Thoracic aorta (tissue), 2 donors: ENCODE measurements around the gene CRYBG2. TPM values are rescaled to one million over a fixed set of nuclear protein-coding genes. Genes with fewer than 3 reads are reported as not detected.

Experiments
- ATAC-seq: fragments of 150-250 bp; one replicate; pipeline ENCODE4 v1.8.0; 2017; ENCODE audit warnings: low read depth; ENCODE audit not compliant: insufficient number of reproducible peaks, low FRiP score
- DNase-seq: peaks from one replicate; pipeline ENCODE4 v3.0.0-alpha.2; 2020; ENCODE audit warnings: low spot score
- H3K27ac ChIP-seq, 2 donors: fragments of 200-600 bp; sonication (generic); 1 replicate in 1 of 2; 2 replicates in 1 of 2; pipeline ENCODE4 v1.5.1; 2016; ENCODE audit warnings: mild to moderate bottlenecking in 2 of 2, moderate library complexity in 2 of 2
- H3K27me3 ChIP-seq: fragments of 200-600 bp; sonication (generic); replicated peaks from 2 replicates; pipeline ENCODE4 v1.6.0; 2016; ENCODE audit warnings: mild to moderate bottlenecking; ENCODE audit not compliant: insufficient read depth
- H3K36me3 ChIP-seq: fragments of 200-600 bp; sonication (generic); one replicate; pipeline ENCODE4 v1.5.1; 2016
- H3K4me1 ChIP-seq, 2 donors: fragments of 200-600 bp; sonication (generic); 1 replicate in 1 of 2; 2 replicates in 1 of 2; pipeline versions ENCODE4 v1.5.1 to v1.6.0; 2016; ENCODE audit warnings: low read depth in 2 of 2, mild to moderate bottlenecking in 1 of 2; ENCODE audit not compliant: control insufficient read depth in 1 of 2
- H3K4me3 ChIP-seq: fragments of 200-600 bp; sonication (generic); 2 replicates; pipeline ENCODE4 v1.5.1; 2016; ENCODE audit warnings: mild to moderate bottlenecking
- H3K9me3 ChIP-seq: fragments of 200-600 bp; sonication (generic); 2 replicates; pipeline ENCODE4 v1.5.1; 2016
- CTCF ChIP-seq: fragments of 200-600 bp; sonication (generic); IDR thresholded peaks from one replicate; pipeline ENCODE4 v1.5.1; 2019; ENCODE audit warnings: antibody characterized with exemption
- total RNA-seq, 2 donors: library from RNA; depleted of rRNA; stranded (reverse); fragments of >200 nt; gene quantifications; one replicate each; pipeline versions ENCODE4 v1.1.0 to v1.2.3, GENCODE V29; 2016

Gene CRYBG2
- total RNA-seq, 2 donors from 2014 or later: not detected

- TF ChIP-seq CTCF: no peak
- Histone ChIP-seq H3K4me3 (no peak overlapping the region), H3K27me3 (no peaks in the 10 kb centered on the region), H3K27ac (peak overlapping the region in 1 of 2 donors; percentile 17), H3K36me3 (no peaks in the 10 kb centered on the region), H3K9me3 (no peaks in the 10 kb centered on the region), H3K4me1 (peaks cover 25 to 29% of the 10 kb centered on the region in 2 donors)
- ATAC-seq: no peak
- no peak for DNase-seq
These were observed 66.8 kb downstream of the CRYBG2 start for GRCh38 chr1:26287033-26287711.

DNA sequence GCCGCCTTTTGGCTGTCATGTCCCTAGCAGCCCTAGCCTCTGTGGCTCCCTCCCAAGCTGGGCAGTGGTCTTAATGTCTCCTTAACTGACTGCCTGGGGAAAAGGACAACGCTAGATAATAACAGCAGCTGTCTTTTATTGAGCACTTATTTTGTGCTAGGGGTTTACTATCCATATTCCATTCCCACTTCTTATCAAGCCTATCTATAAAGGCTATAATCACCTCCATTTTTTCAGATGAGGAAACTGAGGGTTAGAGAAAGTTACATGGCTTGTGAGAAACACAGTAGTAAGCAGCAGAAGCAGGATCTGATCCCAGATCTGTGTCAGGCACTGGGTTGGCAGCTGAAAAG lies 67.9 kb downstream of the CRYBG2 start:
- H3K4me1 ChIP-seq: peaks cover 35 to 40% of the 10 kb centered on the region in 2 donors
- DNase-seq (no peak), ATAC-seq (no peak)
- no peak overlapping the region for H3K4me3 ChIP-seq
- H3K36me3 ChIP-seq: no peaks in the 10 kb centered on the region
- H3K9me3 ChIP-seq: no peaks in the 10 kb centered on the region
- no peak for TF ChIP-seq CTCF
- H3K27me3 ChIP-seq: no peaks in the 10 kb centered on the region
- H3K27ac ChIP-seq: no peak overlapping the region

DNA sequence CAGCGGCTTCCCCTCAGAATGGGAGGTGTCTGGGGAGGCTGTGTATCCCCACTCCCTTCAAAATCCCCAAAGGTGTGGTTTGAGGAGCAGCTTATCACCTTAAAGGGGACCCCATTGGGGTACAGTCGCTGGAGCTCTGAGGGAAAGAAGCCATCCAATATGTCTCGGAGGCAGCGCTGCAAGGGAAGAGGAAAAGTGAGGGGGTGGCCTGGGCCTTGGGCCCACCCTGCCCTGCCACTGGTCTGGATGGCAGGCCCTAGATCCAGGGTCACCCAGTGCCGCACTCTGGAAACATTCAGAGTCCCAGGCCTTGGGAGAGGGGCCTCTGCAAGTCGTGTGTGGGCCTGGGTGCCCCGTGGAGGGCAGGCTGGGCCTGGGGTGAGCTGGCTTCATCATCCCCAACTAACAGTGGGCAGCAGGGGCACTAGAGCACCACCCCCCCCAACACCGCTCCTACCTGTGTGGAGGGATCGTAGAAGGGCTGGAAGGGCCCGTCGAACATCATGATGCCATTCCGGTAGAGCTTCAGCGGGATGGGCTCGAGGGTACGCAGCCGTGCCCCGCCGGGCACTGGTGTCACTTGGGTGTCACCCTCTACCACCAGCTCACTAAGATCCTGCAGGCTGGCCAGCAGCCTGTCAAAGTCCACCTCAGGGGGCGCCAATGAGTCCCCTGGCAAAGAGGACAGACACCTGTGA lies 68.4 kb downstream of the CRYBG2 start:
- no peak for DNase-seq
- TF ChIP-seq CTCF: no peak
- H3K27ac ChIP-seq: peak overlapping the region; percentile 62 to 74

GRCh38 chr1:26284597-26285347 lies 69.2 kb downstream of the CRYBG2 start:
- Histone ChIP-seq H3K4me1 (peaks cover 38 to 46% of the 10 kb centered on the region in 2 donors), H3K9me3 (no peaks in the 10 kb centered on the region), H3K27me3 (no peaks in the 10 kb centered on the region), H3K36me3 (no peaks in the 10 kb centered on the region), H3K4me3 (peak overlapping the region; percentile 45), H3K27ac (peak overlapping the region; percentile 62 to 74)
- TF ChIP-seq CTCF: no peak
- DNase-seq (peak; percentile 93), ATAC-seq (peak; percentile 59)

More for the DNA sequence above, 68.4 kb downstream of the CRYBG2 start:
- H3K4me1 ChIP-seq: peaks cover 40 to 46% of the 10 kb centered on the region in 2 donors
- no peaks in the 10 kb centered on the region for H3K9me3 ChIP-seq
- H3K27me3 ChIP-seq: no peaks in the 10 kb centered on the region
- H3K4me3 ChIP-seq: no peak overlapping the region
- no peaks in the 10 kb centered on the region for H3K36me3 ChIP-seq
- ATAC-seq: no peak
